Duodenal mucosa (tissue), 2 donors: ENCODE data around the gene ID1.
"Not testable (repeated sequence)": the region's sequence is repeated elsewhere in the genome, so short reads cannot be mapped to it uniquely, and the experiment has no call there.

ENCODE experiments used
- H3K27ac ChIP-seq: one replicate; pipeline ENCODE4 v1.7.0; 2013; ENCODE audit warnings: low read depth, low read length
- H3K27me3 ChIP-seq, 2 donors: one replicate each; pipeline ENCODE4 v1.7.0; 2013; ENCODE audit warnings: low read length in 2 of 2, control low read depth in 1 of 2; ENCODE audit not compliant: insufficient read depth in 2 of 2, control insufficient read depth in 1 of 2
- H3K36me3 ChIP-seq, 2 donors: one replicate each; pipeline ENCODE4 v1.7.0; 2013; ENCODE audit warnings: low read length in 2 of 2, control low read depth in 1 of 2; ENCODE audit not compliant: insufficient read depth in 2 of 2, control insufficient read depth in 1 of 2
- H3K4me1 ChIP-seq, 2 donors: one replicate each; pipeline ENCODE4 v1.7.0; 2013; ENCODE audit warnings: low read length in 2 of 2, control low read depth in 1 of 2; ENCODE audit not compliant: insufficient read depth in 2 of 2, control insufficient read depth in 1 of 2
- H3K4me3 ChIP-seq, 2 donors: one replicate each; pipeline ENCODE4 v1.7.0; 2013; ENCODE audit warnings: low read length in 2 of 2, low read depth in 1 of 2
- H3K9ac ChIP-seq, 2 donors: one replicate each; pipeline ENCODE4 v1.7.0; 2013; ENCODE audit warnings: low read length in 2 of 2, low read depth in 1 of 2
- H3K9me3 ChIP-seq, 2 donors: one replicate each; pipeline ENCODE4 v1.7.0; 2013; ENCODE audit warnings: low read length in 2 of 2, control low read depth in 1 of 2; ENCODE audit not compliant: control insufficient read depth in 1 of 2

Gene ID1

GRCh38 chr20:31633339-31633914 is 28.3 kb downstream of the ID1 start:
- Histone ChIP-seq H3K4me1 (no peaks in the 10 kb centered on the region), H3K27ac (no peak overlapping the region), H3K9me3 (no peaks in the 10 kb centered on the region), H3K4me3 (no peak overlapping the region), H3K9ac (no peak overlapping the region), H3K36me3 (no peaks in the 10 kb centered on the region), H3K27me3 (no peaks in the 10 kb centered on the region)

- H3K27me3 ChIP-seq, result no peaks in the 10 kb centered on the region
Measured at GRCh38 chr20:31637660-31638059, 32.6 kb downstream of the ID1 start, which contains the start of gene COX4I2. Gene COX4I2 (plus strand): TSS chr20:31637912. CDS start chr20:31639018, 1,106 bp downstream.

DNA sequence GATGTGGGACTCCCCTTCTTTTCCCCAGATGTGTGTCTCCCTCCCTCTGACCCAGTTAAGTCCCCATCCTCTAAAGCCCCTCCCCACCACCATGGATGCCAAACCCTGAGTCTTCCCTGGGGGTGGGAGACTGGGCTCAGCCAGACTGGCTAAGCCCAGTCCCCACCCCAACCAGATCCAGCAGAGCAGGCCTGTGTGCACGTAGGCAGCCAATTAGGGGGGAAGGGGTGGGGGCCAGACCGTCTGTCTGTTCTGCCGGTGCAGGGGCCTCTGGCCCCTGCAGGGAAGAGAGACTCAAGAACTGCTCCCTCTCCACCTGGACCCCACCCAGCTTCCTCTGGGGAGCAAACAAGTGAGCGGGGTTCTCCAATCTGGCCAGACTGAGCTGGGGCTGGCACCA is 33.2 kb downstream of the ID1 start:
- H3K4me3 ChIP-seq, result no peak overlapping the region

More at GRCh38 chr20:31637660-31638059, 32.6 kb downstream of the ID1 start, which contains the start of gene COX4I2:
- Histone ChIP-seq H3K9ac (no peak within 1 kb of the TSS), H3K27ac (no peak within 1 kb of the TSS), H3K36me3 (no peaks in the 10 kb centered on the region), H3K9me3 (no peaks in the 10 kb centered on the region), H3K4me1 (no peaks in the 10 kb centered on the region), H3K4me3 (no peak within 1 kb of the TSS)

DNA sequence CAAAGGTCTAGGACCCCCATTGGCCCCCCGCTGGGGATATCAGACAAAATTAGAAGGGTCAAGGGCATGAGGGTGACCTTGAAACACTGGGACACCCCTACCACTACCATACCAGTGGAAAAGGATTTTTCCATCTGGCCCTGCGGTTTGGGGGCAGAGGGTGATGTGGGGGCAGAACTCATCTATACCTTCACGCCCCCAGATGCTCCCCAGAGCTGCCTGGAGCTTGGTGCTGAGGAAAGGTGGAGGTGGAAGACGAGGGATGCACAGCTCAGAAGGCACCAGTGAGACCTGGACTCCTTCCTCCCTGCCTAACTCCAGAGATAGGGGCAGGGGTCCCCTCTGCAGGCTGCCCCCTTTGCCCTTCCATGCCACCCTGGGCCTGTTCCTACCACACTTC is 33.7 kb downstream of the ID1 start:
- Histone ChIP-seq H3K9ac (no peak overlapping the region), H3K27ac (no peak overlapping the region), H3K36me3 (no peaks in the 10 kb centered on the region), H3K4me1 (no peaks in the 10 kb centered on the region), H3K27me3 (no peaks in the 10 kb centered on the region), H3K9me3 (no peaks in the 10 kb centered on the region), H3K4me3 (no peak overlapping the region)

More for the DNA sequence above, 33.2 kb downstream of the ID1 start:
- Histone ChIP-seq H3K36me3 (no peaks in the 10 kb centered on the region), H3K9me3 (no peaks in the 10 kb centered on the region), H3K4me1 (no peaks in the 10 kb centered on the region), H3K27ac (no peak overlapping the region), H3K9ac (no peak overlapping the region), H3K27me3 (no peaks in the 10 kb centered on the region)

- no peak overlapping the region for H3K27ac ChIP-seq
Measured at GRCh38 chr20:31640259-31640658, 35.2 kb downstream of the ID1 start.

DNA sequence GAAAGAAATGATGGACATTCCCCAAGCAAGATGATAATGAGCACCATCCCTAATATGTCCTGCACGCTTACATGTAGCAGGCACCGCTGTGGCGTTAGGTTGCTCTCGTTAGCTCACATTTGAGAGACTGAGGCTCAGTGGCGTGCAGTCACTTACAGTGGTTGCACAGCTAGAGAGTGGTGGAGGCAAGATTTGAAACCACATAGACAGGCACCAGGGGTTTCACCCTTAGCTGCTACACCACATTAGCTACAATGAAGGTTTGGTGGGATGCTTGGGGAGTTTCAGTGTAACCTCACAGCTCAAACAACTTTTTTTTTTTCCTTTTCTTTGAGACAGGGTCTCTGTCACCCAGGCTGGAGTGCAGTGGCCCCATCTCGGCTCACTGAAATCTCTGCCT is 36.3 kb downstream of the ID1 start:
- H3K4me3 ChIP-seq, result no peak overlapping the region
- no peaks in the 10 kb centered on the region for H3K9me3 ChIP-seq
- no peaks in the 10 kb centered on the region for H3K36me3 ChIP-seq
- H3K27me3 ChIP-seq, result no peaks in the 10 kb centered on the region
- H3K4me1 ChIP-seq, result no peaks in the 10 kb centered on the region
- no peak overlapping the region for H3K9ac ChIP-seq
- H3K27ac ChIP-seq, result no peak overlapping the region

More at GRCh38 chr20:31640259-31640658, 35.2 kb downstream of the ID1 start:
- Histone ChIP-seq H3K4me1 (no peaks in the 10 kb centered on the region), H3K27me3 (no peaks in the 10 kb centered on the region), H3K9ac (no peak overlapping the region), H3K36me3 (no peaks in the 10 kb centered on the region), H3K4me3 (no peak overlapping the region), H3K9me3 (no peaks in the 10 kb centered on the region)

DNA sequence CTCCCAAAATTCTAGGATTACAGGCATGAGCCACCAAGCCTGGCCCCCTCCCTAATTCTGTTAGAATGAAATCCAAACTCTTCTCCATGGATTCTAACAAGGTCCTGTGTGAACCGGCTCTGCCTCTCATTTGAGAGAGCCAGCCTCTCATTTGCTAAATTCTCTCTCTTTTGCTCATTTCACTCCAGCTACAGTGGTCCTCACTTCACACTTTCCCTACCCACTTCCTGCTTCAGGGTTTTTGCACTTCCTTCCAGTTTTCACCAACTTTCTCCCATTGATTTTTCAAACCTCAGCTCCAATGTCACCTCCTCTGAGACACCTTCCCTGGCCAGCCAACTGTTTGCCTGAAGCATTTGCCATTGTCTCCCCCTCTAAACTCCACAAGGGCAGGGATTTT is 37.7 kb downstream of the ID1 start:
- H3K9me3 ChIP-seq, result no peaks in the 10 kb centered on the region
- H3K9ac ChIP-seq, result no peak overlapping the region
- no peak overlapping the region for H3K4me3 ChIP-seq
- H3K27ac ChIP-seq, result no peak overlapping the region
- no peaks in the 10 kb centered on the region for H3K27me3 ChIP-seq
- H3K36me3 ChIP-seq, result no peaks in the 10 kb centered on the region
- no peaks in the 10 kb centered on the region for H3K4me1 ChIP-seq

- Histone ChIP-seq H3K27ac (no peak overlapping the region), H3K9me3 (no peaks in the 10 kb centered on the region), H3K4me3 (no peak overlapping the region), H3K36me3 (no peaks in the 10 kb centered on the region), H3K9ac (no peak overlapping the region), H3K27me3 (no peaks in the 10 kb centered on the region), H3K4me1 (no peaks in the 10 kb centered on the region)
Measured at GRCh38 chr20:31643522-31643921, 38.4 kb downstream of the ID1 start.

GRCh38 chr20:31644701-31645100 is 39.6 kb downstream of the ID1 start:
- Histone ChIP-seq H3K4me1 (no peaks in the 10 kb centered on the region), H3K27ac (no peak overlapping the region), H3K27me3 (no peaks in the 10 kb centered on the region), H3K9me3 (no peaks in the 10 kb centered on the region), H3K9ac (no peak overlapping the region), H3K36me3 (no peaks in the 10 kb centered on the region), H3K4me3 (no peak overlapping the region)

GRCh38 chr20:31648104-31648503 is 43.0 kb downstream of the ID1 start:
- not testable (repeated sequence) for H3K9ac ChIP-seq, H3K36me3 ChIP-seq, H3K4me3 ChIP-seq, H3K9me3 ChIP-seq, H3K27me3 ChIP-seq, H3K27ac ChIP-seq, H3K4me1 ChIP-seq
